ENCODE results near the gene RNF10.

GRCh38 chr12:120574106-120574505, 40.0 kb downstream of the RNF10 start:
- TF ChIP-seq CTCF (IDR thresholded peaks at IDR 0.05) (no peak), POLR2AphosphoS5 (IDR thresholded peaks at IDR 0.05; ENCODE audit: low read depth, low read length) (no peak), FOXM1 (IDR thresholded peaks at IDR 0.05; ENCODE audit: low read depth) (no peak), TCF12 (IDR thresholded peaks at IDR 0.05) (no peak), IRF3 (IDR thresholded peaks at IDR 0.05; ENCODE audit: low read depth, low read length) (no peak), MEF2A (IDR thresholded peaks at IDR 0.05; ENCODE audit: borderline replicate concordance, low read depth) (no peak)

All from SK-N-SH (cell line).